ENCODE data around the gene SLC26A3.

GRCh38 chr7:107782374-107782773 lies 20.6 kb downstream of the SLC26A3 start:
- TF ChIP-seq CTCF (IDR thresholded peaks at IDR 0.05) (no peak), POLR2A (IDR thresholded peaks at IDR 0.05) (no peak)
